CD4-positive, alpha-beta T cell (primary cell): Measurements from ENCODE around the gene HOXB8. TPM values are rescaled to one million over a fixed set of nuclear protein-coding genes. Genes with fewer than 3 reads are reported as not detected.

Experiments
- ATAC-seq: fragments of 200-7000 bp; cut with Tn5 transposase; one replicate; pipeline ENCODE4 v1.10.0; 2022; ENCODE audit warnings: mild to moderate bottlenecking; ENCODE audit not compliant: poor library complexity
- CTCF ChIA-PET: fragments of 350-600 bp; sonication (Branson Sonifier 250); formaldehyde crosslinking; loops from one replicate; lab custom pipeline; 2021; ENCODE audit warnings: antibody characterized with exemption, inconsistent platforms; lab: Charles Lee
- POLR2A ChIA-PET: fragments of 350-600 bp; sonication (Branson Sonifier 250); formaldehyde crosslinking; loops from one replicate; lab custom pipeline; 2021; ENCODE audit warnings: antibody characterized with exemption, inconsistent platforms; lab: Charles Lee
- DNase-seq, 14 experiments: peaks; one replicate each; pipeline ENCODE4 v3.0.0-alpha.2; 2013 to 2020; ENCODE audit warnings: mixed read lengths in 2 of 14
- H3K27ac ChIP-seq, 2 donors: one replicate each; pipeline versions ENCODE4 v1.5.1 to v1.7.0; 2013; ENCODE audit warnings: low read length in 2 of 2, low read depth in 1 of 2, mild to moderate bottlenecking in 1 of 2
- H3K27me3 ChIP-seq, 2 experiments: 1 replicate in 1 of 2; 2 replicates in 1 of 2; pipeline versions ENCODE4 v1.6.1 to v1.7.0; 2013; ENCODE audit warnings: low read length in 2 of 2, control low read depth in 1 of 2, mild to moderate bottlenecking in 1 of 2, moderate library complexity in 1 of 2; ENCODE audit not compliant: insufficient read depth in 2 of 2, control insufficient read depth in 1 of 2
- H3K36me3 ChIP-seq: one replicate; pipeline ENCODE4 v1.6.1; 2013; ENCODE audit warnings: low read length, control low read depth; ENCODE audit not compliant: insufficient read depth
- H3K4me1 ChIP-seq: one replicate; pipeline ENCODE4 v1.6.1; 2013; ENCODE audit warnings: low read length, control low read depth; ENCODE audit not compliant: insufficient read depth
- H3K4me3 ChIP-seq: one replicate; pipeline ENCODE4 v1.5.1; 2013; ENCODE audit warnings: mild to moderate bottlenecking, low read length, moderate library complexity
- H3K9me3 ChIP-seq, 2 experiments: 1 replicate in 1 of 2; 2 replicates in 1 of 2; pipeline versions ENCODE4 v1.6.1 to v1.7.0; 2013; ENCODE audit warnings: low read length in 2 of 2, mild to moderate bottlenecking in 2 of 2, control low read depth in 1 of 2, moderate library complexity in 1 of 2; ENCODE audit not compliant: control insufficient read depth in 1 of 2, insufficient read depth in 1 of 2
- H3K27ac Mint-ChIP-seq: one replicate; pipeline ENCODE4 v1.8.0; 2020; ENCODE audit warnings: mixed read lengths
- H3K27me3 Mint-ChIP-seq: one replicate; pipeline ENCODE4 v1.8.0; 2021; ENCODE audit warnings: mixed read lengths
- H3K36me3 Mint-ChIP-seq: one replicate; pipeline ENCODE4 v1.8.0; 2021; ENCODE audit warnings: low read depth, mixed read lengths
- H3K4me1 Mint-ChIP-seq: one replicate; pipeline ENCODE4 v1.8.0; 2021; ENCODE audit warnings: low read depth, mixed read lengths
- H3K4me3 Mint-ChIP-seq: one replicate; pipeline ENCODE4 v1.8.0; 2020; ENCODE audit warnings: mild to moderate bottlenecking, mixed read lengths
- H3K9me3 Mint-ChIP-seq: one replicate; pipeline ENCODE4 v1.8.0; 2020; ENCODE audit warnings: mixed read lengths
- intact Hi-C, 2 experiments: fragments of 100-400 bp; cut with DNase I in 1 of 2; cut with micrococcal nuclease in 1 of 2; formaldehyde crosslinking; loops; one replicate each; pipeline versions ENCODE4 v1.15.1 to v1.9.0; 2023 to 2025; cut with DNase I, micrococcal nuclease
- total RNA-seq, 174 experiments: library from RNA in 2 of 174; stranded (reverse) in 2 of 174; gene quantifications; one replicate each; pipeline ENCODE4 v1.2.3 and lab custom pipeline; 2021 to 2026
- TF ChIP-seq, protein P1 (sequence below): fragments of 200-600 bp; IDR thresholded peaks from one replicate; pipeline ENCODE4 v1.8.0; 2022; ENCODE audit warnings: antibody characterized with exemption, mild to moderate bottlenecking

Gene HOXB8
- total RNA-seq, 2 experiments from 2014 or later = not detected

DNA sequence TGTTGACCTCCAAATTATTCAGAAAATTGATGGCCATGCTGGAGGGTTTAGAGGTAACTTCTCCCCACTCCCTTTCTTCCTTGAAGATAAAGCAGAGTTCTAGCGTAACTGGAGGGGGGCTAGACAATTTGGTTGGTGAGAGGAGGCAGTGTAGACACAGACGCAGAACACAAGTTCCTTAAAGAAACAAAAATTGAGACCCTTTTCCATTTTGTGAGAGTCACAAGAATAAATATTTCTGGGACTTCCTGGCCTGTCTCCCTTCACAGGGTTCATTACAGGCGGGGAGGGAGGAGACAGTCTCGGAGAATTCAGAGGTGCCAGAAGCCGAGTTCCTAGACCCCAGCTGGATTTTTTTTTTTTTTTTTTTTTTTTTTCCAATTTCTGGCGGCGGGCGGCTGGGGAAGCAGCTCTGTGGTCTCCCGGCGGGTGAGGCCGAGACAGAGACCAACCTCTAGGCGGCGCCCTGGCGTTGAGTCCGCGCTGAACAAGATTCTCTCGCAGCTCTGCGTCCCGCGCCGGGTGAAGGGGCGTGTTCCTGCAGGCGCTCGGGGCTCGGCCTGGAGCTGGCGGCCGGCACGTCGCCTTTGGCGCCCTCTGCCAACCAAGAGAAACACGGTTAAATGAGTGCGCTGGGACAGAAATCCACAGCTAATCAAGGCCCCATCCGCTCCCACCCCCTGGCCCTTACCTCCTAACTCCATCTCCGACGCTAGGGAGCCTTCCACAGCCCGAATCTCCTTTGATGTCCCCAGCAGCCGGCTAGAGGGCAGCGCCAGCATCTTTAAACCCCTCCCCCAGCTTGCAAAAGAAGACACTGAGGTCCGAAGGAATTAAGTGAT, 21.3 kb upstream of the HOXB8 start:
- H3K27ac Mint-ChIP-seq = no peak overlapping the region
- no peaks in the 10 kb centered on the region for H3K36me3 ChIP-seq

DNA sequence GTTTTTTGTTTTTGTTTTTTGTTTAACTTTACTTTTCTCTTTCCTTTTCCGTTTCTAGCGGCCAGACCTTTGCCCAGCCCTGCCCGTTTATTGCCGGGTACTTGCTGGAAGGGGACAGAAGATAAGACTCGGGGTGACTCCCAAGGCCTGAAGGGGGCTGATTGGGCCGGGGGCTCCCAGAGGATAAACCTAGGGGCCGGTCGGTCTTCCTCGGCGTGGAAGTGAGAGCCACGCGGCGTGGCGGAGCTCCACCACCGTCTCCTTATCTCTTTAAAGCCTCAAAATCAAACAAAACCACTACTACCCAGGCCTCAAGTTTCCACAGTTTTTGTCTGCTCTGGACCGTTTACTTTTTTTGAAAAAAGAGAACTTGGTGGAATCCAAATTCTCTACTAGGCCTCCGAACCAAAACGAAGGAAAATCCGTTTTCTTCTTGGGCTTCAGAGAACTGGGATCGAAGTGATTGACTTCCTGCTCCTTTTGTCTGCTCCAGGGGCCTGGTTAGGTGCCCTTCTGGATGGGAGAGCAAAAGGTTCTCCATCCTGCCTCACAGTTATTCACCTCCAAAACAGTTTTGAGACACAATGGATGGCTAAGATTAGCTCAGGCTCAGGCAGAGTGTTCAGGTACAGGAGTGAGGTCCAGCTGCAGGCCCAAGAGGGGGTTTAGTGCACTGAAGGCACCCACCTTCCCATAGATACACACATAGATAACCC, 19.6 kb upstream of the HOXB8 start:
- no peak for ATAC-seq
- H3K36me3 Mint-ChIP-seq = no peaks in the 10 kb centered on the region

More for the DNA sequence above, 21.3 kb upstream of the HOXB8 start:
- H3K9me3 Mint-ChIP-seq = no peaks in the 10 kb centered on the region
- POLR2A ChIA-PET = interaction anchor here (0.6 to 1.7 kb wide), 2 partner anchors 9 to 32 kb away, joined by 3 to 4 read pairs; no protein-coding TSS in a partner anchor
- H3K4me1 Mint-ChIP-seq = peaks cover 13% of the 10 kb centered on the region
- ATAC-seq (peak; percentile 83), DNase-seq (peak; percentile 45 to 82 (median 58))
- TF ChIP-seq, protein P1, sequence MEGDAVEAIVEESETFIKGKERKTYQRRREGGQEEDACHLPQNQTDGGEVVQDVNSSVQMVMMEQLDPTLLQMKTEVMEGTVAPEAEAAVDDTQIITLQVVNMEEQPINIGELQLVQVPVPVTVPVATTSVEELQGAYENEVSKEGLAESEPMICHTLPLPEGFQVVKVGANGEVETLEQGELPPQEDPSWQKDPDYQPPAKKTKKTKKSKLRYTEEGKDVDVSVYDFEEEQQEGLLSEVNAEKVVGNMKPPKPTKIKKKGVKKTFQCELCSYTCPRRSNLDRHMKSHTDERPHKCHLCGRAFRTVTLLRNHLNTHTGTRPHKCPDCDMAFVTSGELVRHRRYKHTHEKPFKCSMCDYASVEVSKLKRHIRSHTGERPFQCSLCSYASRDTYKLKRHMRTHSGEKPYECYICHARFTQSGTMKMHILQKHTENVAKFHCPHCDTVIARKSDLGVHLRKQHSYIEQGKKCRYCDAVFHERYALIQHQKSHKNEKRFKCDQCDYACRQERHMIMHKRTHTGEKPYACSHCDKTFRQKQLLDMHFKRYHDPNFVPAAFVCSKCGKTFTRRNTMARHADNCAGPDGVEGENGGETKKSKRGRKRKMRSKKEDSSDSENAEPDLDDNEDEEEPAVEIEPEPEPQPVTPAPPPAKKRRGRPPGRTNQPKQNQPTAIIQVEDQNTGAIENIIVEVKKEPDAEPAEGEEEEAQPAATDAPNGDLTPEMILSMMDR = peak; percentile 74
- peaks cover 22% of the 10 kb centered on the region for H3K4me1 ChIP-seq
- no peak overlapping the region for H3K4me3 Mint-ChIP-seq
- no peak overlapping the region for H3K4me3 ChIP-seq
- H3K27me3 ChIP-seq = peaks cover 85 to 97% of the 10 kb centered on the region in 2 experiments
- H3K27ac ChIP-seq = no peak overlapping the region
- H3K27me3 Mint-ChIP-seq = peaks cover 98% of the 10 kb centered on the region
- peaks cover 0 to 20% of the 10 kb centered on the region in 2 experiments for H3K9me3 ChIP-seq
- no peaks in the 10 kb centered on the region for H3K36me3 Mint-ChIP-seq
- intact Hi-C loops = no loop called here
- CTCF ChIA-PET = interaction anchor here (0.6 to 3.2 kb wide), 29 partner anchors 10 to 1671 kb away, joined by 3 to 19 read pairs (median 4); partner anchors contain the start of gene HOXB9

DNA sequence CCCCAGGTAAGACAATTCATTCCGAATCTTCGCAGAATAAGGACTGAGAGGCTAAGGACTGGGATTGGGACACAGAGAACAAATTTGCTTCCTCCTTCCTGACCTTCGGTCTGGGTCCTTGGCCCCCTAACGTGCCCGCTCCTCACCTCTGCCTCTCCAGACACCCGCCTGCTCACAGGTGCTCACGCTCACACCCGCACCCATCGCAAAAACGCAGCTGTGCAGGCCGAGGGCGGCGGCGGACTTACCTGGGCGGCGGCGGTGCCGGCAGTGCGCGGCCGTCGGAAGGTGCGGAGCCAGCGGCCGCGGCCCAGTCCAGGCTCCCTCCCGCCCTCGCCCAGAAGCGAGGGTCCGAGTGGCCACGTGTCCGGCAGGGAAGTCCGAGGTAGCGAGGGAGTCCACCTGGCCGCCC, 18.2 kb upstream of the HOXB8 start:
- peaks cover 88 to 98% of the 10 kb centered on the region in 2 experiments for H3K27me3 ChIP-seq
- POLR2A ChIA-PET = no interaction called here
- TF ChIP-seq, protein P1 = no peak

More for the DNA sequence above, 19.6 kb upstream of the HOXB8 start:
- ChIA-PET CTCF (interaction anchor here (3.2 kb wide), 1 partner anchor 13 kb away, joined by 13 read pairs; no protein-coding TSS in a partner anchor), POLR2A (no interaction called here)
- H3K4me1 Mint-ChIP-seq = peaks cover 11% of the 10 kb centered on the region
- intact Hi-C loops = no loop called here
- H3K4me1 ChIP-seq = peaks cover 20% of the 10 kb centered on the region
- H3K27me3 ChIP-seq = peaks cover 87 to 97% of the 10 kb centered on the region in 2 experiments
- no peaks in the 10 kb centered on the region for H3K9me3 Mint-ChIP-seq
- peaks cover 0 to 25% of the 10 kb centered on the region in 2 experiments for H3K9me3 ChIP-seq
- H3K36me3 ChIP-seq = no peaks in the 10 kb centered on the region
- H3K27me3 Mint-ChIP-seq = peaks cover 98% of the 10 kb centered on the region
- no peak for DNase-seq
- TF ChIP-seq, protein P1 = no peak
- no peak overlapping the region for H3K4me3 Mint-ChIP-seq
- H3K27ac Mint-ChIP-seq = no peak overlapping the region
- no peak overlapping the region for H3K27ac ChIP-seq
- no peak overlapping the region for H3K4me3 ChIP-seq

More for the DNA sequence above, 18.2 kb upstream of the HOXB8 start:
- Mint-ChIP-seq H3K27me3 (peaks cover 98% of the 10 kb centered on the region), H3K9me3 (no peaks in the 10 kb centered on the region), H3K4me3 (no peak overlapping the region), H3K27ac (no peak overlapping the region), H3K36me3 (no peaks in the 10 kb centered on the region), H3K4me1 (peaks cover 11% of the 10 kb centered on the region)
- Histone ChIP-seq H3K4me1 (peaks cover 20% of the 10 kb centered on the region), H3K36me3 (no peaks in the 10 kb centered on the region), H3K27ac (no peak overlapping the region), H3K4me3 (no peak overlapping the region), H3K9me3 (peaks cover 0 to 25% of the 10 kb centered on the region in 2 experiments)
- intact Hi-C loops = no loop called here
- DNase-seq = peak in 1 of 14 experiments; percentile 2
- CTCF ChIA-PET = no interaction called here
- ATAC-seq = no peak
